BE2C (cell line): ENCODE measurements around the gene SMIM44.
A peak's percentile ranks its signal among the peaks of the same experiment; 100 is the strongest.

Experiments
- DNase-seq: peaks from one replicate; pipeline ENCODE4 v3.0.0-alpha.2; 2020
- H3K27me3 ChIP-seq: fragments of 250-450 bp; sonication (Bioruptor Pico); 2 replicates; pipeline ENCODE4 v1.5.1; 2020; ENCODE audit warnings: mild to moderate bottlenecking
- H3K36me3 ChIP-seq: fragments of 250-450 bp; sonication (Bioruptor Pico); 2 replicates; pipeline ENCODE4 v1.5.1; 2020; ENCODE audit warnings: mild to moderate bottlenecking
- H3K4me1 ChIP-seq: fragments of 250-450 bp; sonication (Bioruptor Pico); 2 replicates; pipeline ENCODE4 v1.5.1; 2020
- H3K4me3 ChIP-seq: 2 replicates; pipeline ENCODE4 v1.5.1; 2011; ENCODE audit warnings: low read depth, low read length
- H3K9me3 ChIP-seq: fragments of 250-450 bp; sonication (Bioruptor Pico); 2 replicates; pipeline ENCODE4 v1.5.1; 2020
- TF ChIP-seq, protein P1 (sequence below): IDR thresholded peaks from 2 replicates; pipeline ENCODE4 v1.5.1; 2012; ENCODE audit warnings: mild to moderate bottlenecking, low read depth, low read length

Gene SMIM44

DNA sequence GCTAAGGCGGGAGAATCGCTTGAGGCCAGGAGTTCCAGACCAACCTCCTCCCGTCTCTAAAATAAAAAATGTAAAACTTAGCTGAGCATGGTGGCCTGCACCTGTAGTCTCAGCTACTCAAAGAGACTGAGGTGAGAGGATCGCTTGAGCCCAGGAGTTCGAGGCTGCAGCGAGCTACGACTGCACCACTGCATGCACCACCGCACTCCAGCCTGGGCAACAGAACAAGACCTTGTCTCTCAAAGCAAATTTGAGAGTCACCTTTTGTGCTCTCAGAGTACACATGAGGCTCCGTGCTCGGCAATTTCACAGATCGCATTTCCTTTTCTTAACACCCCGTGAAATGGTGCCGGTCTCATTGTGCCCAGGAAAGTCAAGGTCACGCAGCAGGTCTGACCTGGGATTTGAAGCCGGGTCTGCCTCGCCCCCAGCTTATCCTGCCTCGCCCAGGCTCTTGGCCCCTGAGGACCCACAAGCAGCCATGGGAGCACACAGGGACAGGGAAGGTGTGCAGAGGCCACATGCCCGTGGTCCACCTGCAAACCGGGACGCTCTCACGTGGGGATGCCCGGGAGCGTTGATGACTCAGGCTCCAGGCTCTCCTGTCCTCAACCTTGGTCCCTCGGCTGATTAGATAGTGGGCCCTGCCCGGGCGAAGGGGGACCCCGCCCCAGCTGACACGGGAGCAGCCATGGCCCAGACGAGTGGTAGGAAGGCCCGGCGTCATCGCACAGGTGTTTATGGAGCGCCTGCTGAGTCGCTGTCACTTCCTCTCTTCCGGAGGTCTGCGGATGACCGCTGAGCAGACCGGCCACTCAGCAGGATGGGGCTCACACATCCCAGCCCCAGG, 1.8 kb downstream of the SMIM44 start:
- Histone ChIP-seq H3K9me3 (no peaks in the 10 kb centered on the region), H3K4me3 (no peak overlapping the region), H3K36me3 (no peaks in the 10 kb centered on the region), H3K27me3 (peaks cover 40% of the 10 kb centered on the region), H3K4me1 (no peaks in the 10 kb centered on the region)
- no peak for DNase-seq
- TF ChIP-seq, protein P1, sequence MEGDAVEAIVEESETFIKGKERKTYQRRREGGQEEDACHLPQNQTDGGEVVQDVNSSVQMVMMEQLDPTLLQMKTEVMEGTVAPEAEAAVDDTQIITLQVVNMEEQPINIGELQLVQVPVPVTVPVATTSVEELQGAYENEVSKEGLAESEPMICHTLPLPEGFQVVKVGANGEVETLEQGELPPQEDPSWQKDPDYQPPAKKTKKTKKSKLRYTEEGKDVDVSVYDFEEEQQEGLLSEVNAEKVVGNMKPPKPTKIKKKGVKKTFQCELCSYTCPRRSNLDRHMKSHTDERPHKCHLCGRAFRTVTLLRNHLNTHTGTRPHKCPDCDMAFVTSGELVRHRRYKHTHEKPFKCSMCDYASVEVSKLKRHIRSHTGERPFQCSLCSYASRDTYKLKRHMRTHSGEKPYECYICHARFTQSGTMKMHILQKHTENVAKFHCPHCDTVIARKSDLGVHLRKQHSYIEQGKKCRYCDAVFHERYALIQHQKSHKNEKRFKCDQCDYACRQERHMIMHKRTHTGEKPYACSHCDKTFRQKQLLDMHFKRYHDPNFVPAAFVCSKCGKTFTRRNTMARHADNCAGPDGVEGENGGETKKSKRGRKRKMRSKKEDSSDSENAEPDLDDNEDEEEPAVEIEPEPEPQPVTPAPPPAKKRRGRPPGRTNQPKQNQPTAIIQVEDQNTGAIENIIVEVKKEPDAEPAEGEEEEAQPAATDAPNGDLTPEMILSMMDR = no peak

GRCh38 chr19:3480383-3481091, 2.7 kb downstream of the SMIM44 start, which contains the start of gene SMIM24:
Gene SMIM24, minus strand, starts transcription at chr19:3480525. Its CDS starts 62 bp downstream, at chr19:3480463.
- no peaks in the 10 kb centered on the region for H3K36me3 ChIP-seq
- DNase-seq = no peak
- H3K4me1 ChIP-seq = no peaks in the 10 kb centered on the region
- H3K27me3 ChIP-seq = peaks cover 40% of the 10 kb centered on the region
- no peaks in the 10 kb centered on the region for H3K9me3 ChIP-seq
- H3K4me3 ChIP-seq = no peak within 1 kb of the TSS
- TF ChIP-seq, protein P1 = no peak

DNA sequence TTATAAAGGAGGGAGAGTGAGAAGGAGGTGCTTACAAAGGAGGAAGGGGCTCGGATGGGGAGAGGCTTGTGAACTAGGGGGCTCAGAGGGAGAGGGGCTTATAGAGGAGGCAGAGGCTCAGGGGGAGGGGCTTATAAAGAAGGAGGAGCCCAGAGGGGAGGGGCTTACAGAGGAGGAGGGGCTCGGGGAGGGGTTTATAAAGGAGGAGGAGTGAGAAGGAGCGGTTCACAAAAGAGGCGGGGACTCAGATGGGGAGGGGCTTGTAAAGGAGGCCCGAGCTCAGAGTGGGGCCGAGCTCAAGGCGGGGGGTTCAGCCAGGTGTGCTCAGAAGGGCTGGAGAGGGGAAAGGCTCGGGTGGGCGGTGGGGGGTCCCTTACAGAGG, 3.4 kb downstream of the SMIM44 start:
- DNase-seq = peak; percentile 67
- Histone ChIP-seq H3K9me3 (no peaks in the 10 kb centered on the region), H3K27me3 (peaks cover 40% of the 10 kb centered on the region), H3K4me3 (no peak overlapping the region), H3K36me3 (no peaks in the 10 kb centered on the region), H3K4me1 (no peaks in the 10 kb centered on the region)
- TF ChIP-seq, protein P1 = no peak

DNA sequence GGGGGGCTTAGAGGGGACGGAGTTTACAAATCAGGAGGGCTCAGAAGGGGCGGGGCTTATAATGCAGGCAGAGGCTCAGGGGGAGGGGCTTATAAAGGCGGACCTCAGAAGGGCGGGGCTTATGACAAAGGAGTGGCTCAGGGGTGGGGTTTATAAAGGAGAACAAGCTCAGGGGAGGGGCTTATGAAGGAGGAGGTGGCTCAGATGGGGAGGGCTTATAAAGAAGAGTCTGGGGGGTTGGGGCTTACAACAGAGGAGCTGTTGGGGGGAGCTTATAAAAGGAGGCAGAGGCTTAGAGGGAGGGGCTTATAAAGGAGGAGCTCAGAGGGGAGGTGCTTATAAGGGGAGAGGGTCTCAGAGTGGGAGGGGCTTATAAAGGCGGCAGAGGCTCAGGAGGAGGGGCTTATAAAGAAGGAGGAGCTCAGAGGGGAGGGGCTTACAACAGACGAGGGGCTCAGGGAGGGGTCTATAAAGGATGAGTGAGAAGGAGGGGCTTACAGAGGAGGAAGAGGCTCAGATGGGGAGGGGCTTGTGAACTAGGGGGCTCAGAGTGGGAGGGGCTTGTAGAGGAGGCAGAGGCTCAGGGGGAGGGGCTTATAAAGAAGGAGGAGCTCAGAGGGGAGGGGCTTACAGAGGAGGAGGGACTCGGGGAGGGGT, 3.9 kb downstream of the SMIM44 start:
- H3K9me3 ChIP-seq = no peaks in the 10 kb centered on the region
- DNase-seq = peak; percentile 63
- TF ChIP-seq, protein P1 = no peak
- H3K4me3 ChIP-seq = no peak overlapping the region
- no peaks in the 10 kb centered on the region for H3K36me3 ChIP-seq
- H3K4me1 ChIP-seq = no peaks in the 10 kb centered on the region
- H3K27me3 ChIP-seq = peaks cover 37% of the 10 kb centered on the region

DNA sequence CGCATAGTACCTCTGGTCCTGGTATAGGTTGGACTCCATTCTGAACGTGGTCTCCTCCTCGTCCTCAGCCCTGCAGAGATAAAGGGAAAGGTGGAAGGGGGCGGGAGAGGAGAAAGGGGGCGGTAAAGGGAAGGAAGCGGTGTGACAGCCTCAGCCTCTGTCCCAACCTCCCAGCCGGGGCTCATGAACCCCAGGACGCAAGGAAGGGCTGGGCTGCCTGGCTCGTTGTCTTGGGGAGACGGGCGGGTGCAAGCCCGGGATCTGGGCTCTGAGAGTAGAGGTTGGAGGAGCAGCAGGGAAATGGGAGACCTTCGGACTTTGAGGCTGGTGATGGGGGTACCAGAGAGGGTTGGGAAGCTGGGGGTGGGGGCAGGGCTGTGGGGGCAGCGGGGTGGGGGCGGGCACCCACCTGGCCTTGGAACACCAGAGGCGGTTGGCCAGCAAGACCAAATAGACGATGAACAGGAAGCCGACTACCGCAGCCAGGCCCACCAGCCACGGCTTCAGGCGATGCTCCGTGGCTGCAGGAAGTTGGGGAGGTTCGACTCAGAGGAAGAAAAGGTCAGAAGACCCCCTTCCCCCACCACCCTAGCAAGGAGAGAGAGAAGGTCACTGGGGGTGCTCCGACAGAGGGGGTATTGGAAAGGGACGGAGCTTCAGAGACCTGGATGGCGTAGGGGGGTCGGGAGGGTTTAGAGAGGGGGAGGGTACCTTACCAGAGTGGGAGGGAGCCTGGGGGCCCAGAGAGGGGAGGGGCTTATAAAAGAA, 4.6 kb downstream of the SMIM44 start:
- Histone ChIP-seq H3K27me3 (peaks cover 30% of the 10 kb centered on the region), H3K4me1 (no peaks in the 10 kb centered on the region), H3K36me3 (no peaks in the 10 kb centered on the region), H3K9me3 (no peaks in the 10 kb centered on the region), H3K4me3 (no peak overlapping the region)
- DNase-seq = no peak
- TF ChIP-seq, protein P1 = no peak
